HFF-Myc (cell line): ENCODE measurements around the gene ZNF341.

Experiments
- DNase-seq: peaks from one replicate; pipeline ENCODE4 v3.0.0-alpha.2; 2011; ENCODE audit warnings: low read depth; ENCODE audit errors: extremely low read depth
- H3K4me3 ChIP-seq: replicated peaks from 2 replicates; pipeline ENCODE4 v1.5.1; 2011; ENCODE audit warnings: low read depth, mild to moderate bottlenecking, control low read depth, low read length
- CTCF ChIP-seq: IDR thresholded peaks from 2 replicates; pipeline ENCODE4 v1.5.1; 2012; ENCODE audit warnings: mild to moderate bottlenecking, low read depth, low read length, control low read depth; ENCODE audit errors: missing control alignments

ZNF341 gene

GRCh38 chr20:33731693-33732165 is at the start of gene ZNF341:
Gene ZNF341 (plus strand): TSS chr20:33731996. CDS start chr20:33732022, 26 bp downstream.
- DNase-seq: no peak
- H3K4me3 ChIP-seq: peak within 1 kb of the TSS; percentile 56

DNA sequence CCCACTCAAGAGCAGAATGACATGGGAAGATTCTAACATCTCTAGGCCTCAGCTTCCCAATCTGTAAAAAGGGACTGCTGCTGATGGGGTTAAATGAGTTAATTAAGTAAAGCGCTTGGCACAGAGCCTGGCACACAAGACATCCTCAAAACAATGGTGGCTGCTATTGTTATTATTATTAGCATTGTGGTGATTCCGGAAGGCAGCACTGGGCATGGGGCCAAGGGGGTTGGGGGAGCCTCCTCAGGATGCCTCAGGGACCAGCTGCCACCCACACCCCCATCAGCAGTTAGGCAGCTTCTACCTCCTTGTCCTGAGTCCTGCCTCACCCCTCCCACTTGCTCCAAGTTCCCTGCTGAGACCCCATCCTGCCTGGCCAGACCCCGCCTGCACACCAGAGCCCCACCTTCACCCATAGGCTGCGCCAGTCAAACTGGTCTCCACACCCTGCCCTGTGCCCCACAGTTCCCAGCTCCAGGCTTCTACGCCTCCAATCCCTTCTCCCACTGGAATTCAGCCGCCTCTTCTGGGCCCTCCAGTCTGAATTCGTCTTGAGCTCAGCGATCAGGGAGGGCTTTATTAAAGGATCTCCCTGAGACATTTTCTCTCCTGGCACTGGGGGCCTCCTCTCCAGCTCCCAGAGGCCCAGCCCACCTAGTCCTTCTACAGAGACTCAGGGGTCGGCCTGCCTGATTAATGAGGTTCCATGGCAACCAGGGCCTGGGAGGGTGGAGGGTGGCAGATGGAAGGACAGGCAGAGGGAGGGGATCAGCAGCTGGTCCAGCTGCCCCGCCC is 47.1 kb upstream of the ZNF341 start:
- TF ChIP-seq CTCF: no peak
- no peak for DNase-seq
- peak overlapping the region; percentile 54 for H3K4me3 ChIP-seq

More at GRCh38 chr20:33731693-33732165, at the start of gene ZNF341:
- peak; percentile 77 for TF ChIP-seq CTCF

- DNase-seq: no peak
- H3K4me3 ChIP-seq: peak overlapping the region; percentile 54
- no peak for TF ChIP-seq CTCF
These were observed 46.3 kb upstream of the ZNF341 start for GRCh38 chr20:33685328-33686099.

DNA sequence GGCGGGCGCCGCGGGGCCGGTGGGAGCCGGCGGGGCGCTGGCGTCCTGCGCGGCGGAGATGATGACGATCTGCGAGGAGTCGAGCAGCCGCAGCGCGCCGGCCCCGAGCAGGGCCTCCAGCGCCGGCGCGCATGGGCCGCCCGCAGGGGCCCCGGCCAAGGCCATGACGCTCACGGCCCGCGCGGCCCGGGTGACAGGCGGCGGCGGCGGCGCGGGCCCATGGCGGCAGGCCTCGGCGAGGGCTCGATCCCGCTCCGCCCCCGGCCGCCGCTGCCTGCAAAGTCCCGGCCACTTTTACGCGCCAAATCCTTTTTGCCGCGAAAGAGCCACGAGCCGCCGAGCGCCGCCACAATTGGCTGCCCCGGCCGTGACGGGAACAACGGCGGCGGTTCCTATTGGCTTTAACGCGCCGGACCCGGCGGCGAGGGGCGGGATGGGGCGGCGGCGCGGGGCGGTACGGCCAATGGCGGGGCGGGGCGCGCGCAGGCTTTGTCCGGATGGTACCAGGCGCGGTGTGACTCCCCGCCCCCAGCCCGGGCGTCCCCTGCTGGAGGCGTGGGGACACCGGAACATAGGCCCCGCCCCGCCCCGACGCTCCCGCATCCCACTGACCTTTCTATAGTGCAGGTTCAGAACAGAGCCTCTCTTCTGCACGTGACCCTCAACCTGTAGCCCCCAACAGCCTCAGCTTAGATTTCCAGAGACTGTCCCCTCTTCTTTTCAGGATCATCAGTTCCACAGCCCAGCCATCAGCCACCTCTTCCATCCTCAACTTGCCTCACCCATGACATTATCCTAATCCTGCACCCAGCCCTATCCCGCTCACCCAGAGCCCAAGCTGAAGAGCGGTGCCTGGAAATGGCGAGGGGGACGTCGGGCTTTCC is 45.5 kb upstream of the ZNF341 start, which contains the start of gene E2F1:
Gene E2F1 (minus strand): TSS at position 286 of the 884 bp plus-strand sequence. CDS start 121 bp downstream, at position 165.
- peak; percentile 52 for DNase-seq
- H3K4me3 ChIP-seq: peak within 1 kb of the TSS; percentile 54
- peak; percentile 21 for TF ChIP-seq CTCF

DNA sequence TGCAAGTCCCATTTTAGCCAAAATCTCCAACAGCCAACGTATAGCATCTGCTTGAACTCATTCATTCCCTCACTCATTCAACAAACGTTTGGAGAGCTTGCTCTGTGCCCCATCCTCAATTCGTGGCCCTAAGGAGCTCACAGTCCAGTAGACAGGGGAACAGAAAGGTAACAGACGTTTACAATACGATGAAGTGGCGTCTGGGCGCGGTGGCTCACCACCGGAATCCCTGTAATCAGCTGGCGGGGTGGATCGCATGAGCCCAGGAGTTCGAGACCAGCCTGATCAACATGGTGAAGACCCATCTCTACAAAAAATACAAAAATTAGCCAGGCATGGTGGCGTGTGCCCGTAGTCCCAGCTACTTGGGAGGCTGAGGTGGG is 44.8 kb upstream of the ZNF341 start:
- peak overlapping the region; percentile 27 for H3K4me3 ChIP-seq
- no peak for TF ChIP-seq CTCF
- no peak for DNase-seq

DNA sequence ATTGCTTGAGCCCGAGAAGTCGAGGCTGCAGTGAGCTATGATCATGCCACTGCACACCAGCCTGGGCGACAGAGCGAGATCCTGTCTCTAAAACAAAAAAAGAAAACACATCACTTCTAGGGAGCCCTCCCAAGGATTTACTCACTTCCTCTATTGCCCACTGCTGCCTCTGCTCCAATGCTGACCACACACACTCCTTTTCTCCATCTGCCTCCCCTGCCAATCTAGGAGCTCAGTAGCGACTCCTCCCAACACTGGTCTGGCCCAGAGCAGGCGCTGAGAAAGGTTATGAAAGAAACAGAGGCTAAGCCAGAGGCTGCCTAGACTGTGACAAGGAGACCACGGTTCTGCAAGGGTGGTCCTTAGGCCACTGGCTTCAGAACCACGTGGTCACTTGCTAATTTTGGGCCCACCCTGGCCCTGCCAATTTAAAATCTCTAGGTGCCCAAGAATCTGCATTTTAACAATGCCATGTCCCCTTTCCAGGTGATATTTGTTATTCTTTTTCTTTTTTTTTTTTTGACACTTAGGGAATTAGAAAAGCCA is 44.4 kb upstream of the ZNF341 start:
- DNase-seq: no peak
- no peak overlapping the region for H3K4me3 ChIP-seq
- no peak for TF ChIP-seq CTCF
